H9 (cell line): ENCODE results near the gene RBM33. TPM values are rescaled to one million over a fixed set of nuclear protein-coding genes. Genes with fewer than 3 reads are reported as not detected.

Experiments
- DNase-seq: peaks from one replicate; pipeline ENCODE4 v3.0.0-alpha.2; 2017
- H2AFZ ChIP-seq: one replicate; pipeline ENCODE4 v1.6.1; 2013; ENCODE audit warnings: mild to moderate bottlenecking, low read length, control low read depth, moderate library complexity
- H2AK5ac ChIP-seq: 2 replicates; pipeline ENCODE4 v1.6.1; 2013; ENCODE audit warnings: low read length, control low read depth, mixed read lengths; ENCODE audit not compliant: insufficient read length
- H2BK120ac ChIP-seq: one replicate; pipeline ENCODE4 v1.6.1; 2013; ENCODE audit warnings: low read depth, mild to moderate bottlenecking, low read length, control low read depth, inconsistent platforms; ENCODE audit not compliant: poor library complexity, severe bottlenecking
- H2BK12ac ChIP-seq: 2 replicates; pipeline ENCODE4 v1.6.1; 2013; ENCODE audit warnings: low read length, control low read depth, mixed read lengths, low read depth; ENCODE audit not compliant: insufficient read length
- H2BK15ac ChIP-seq: 2 replicates; pipeline ENCODE4 v1.6.1; 2013; ENCODE audit warnings: low read depth, low read length, control low read depth
- H2BK20ac ChIP-seq: one replicate; pipeline ENCODE4 v1.6.1; 2013; ENCODE audit warnings: low read depth, mild to moderate bottlenecking, low read length, control low read depth, inconsistent platforms; ENCODE audit not compliant: poor library complexity, severe bottlenecking
- H2BK5ac ChIP-seq: 2 replicates; pipeline ENCODE4 v1.6.1; 2013; ENCODE audit warnings: low read length, control low read depth, mixed read lengths; ENCODE audit not compliant: insufficient read length
- H3K14ac ChIP-seq: 2 replicates; pipeline ENCODE4 v1.6.1; 2013; ENCODE audit warnings: low read length, control low read depth; ENCODE audit not compliant: insufficient read depth
- H3K18ac ChIP-seq: 2 replicates; pipeline ENCODE4 v1.6.1; 2013; ENCODE audit warnings: low read depth, mild to moderate bottlenecking, mixed read lengths, low read length, control low read depth; ENCODE audit not compliant: insufficient read length
- H3K23ac ChIP-seq: 2 replicates; pipeline ENCODE4 v1.6.1; 2013; ENCODE audit warnings: low read length, control low read depth, mixed read lengths, low read depth; ENCODE audit not compliant: insufficient read length
- H3K23me2 ChIP-seq: 2 replicates; pipeline ENCODE4 v1.6.1; 2013; ENCODE audit warnings: low read depth, mild to moderate bottlenecking, mixed read lengths, low read length, control low read depth; ENCODE audit not compliant: insufficient read length, poor library complexity, severe bottlenecking
- H3K27ac ChIP-seq: 2 replicates; pipeline ENCODE4 v1.5.1; 2013; ENCODE audit warnings: low read length, control low read depth, mixed read lengths, low read depth; ENCODE audit not compliant: insufficient read length
- H3K27me3 ChIP-seq: 2 replicates; pipeline ENCODE4 v1.6.1; 2013; ENCODE audit warnings: low read length, control low read depth, inconsistent platforms; ENCODE audit not compliant: insufficient read depth
- H3K4ac ChIP-seq: 2 replicates; pipeline ENCODE4 v1.6.1; 2013; ENCODE audit warnings: low read depth, mild to moderate bottlenecking, control low read depth, inconsistent platforms, low read length, moderate library complexity
- H3K4me1 ChIP-seq: 2 replicates; pipeline ENCODE4 v1.6.1; 2013; ENCODE audit warnings: low read length, control low read depth, inconsistent platforms; ENCODE audit not compliant: insufficient read depth
- H3K4me2 ChIP-seq: 2 replicates; pipeline ENCODE4 v1.6.1; 2013; ENCODE audit warnings: low read length, control low read depth, mixed read lengths; ENCODE audit not compliant: insufficient read length, insufficient read depth
- H3K56ac ChIP-seq: 2 replicates; pipeline ENCODE4 v1.6.1; 2013; ENCODE audit warnings: low read depth, mild to moderate bottlenecking, mixed read lengths, low read length, control low read depth; ENCODE audit not compliant: insufficient read length
- H3K79me1 ChIP-seq: 2 replicates; pipeline ENCODE4 v1.6.1; 2013; ENCODE audit warnings: low read depth, mild to moderate bottlenecking, moderate library complexity, low read length, control low read depth, inconsistent platforms; ENCODE audit not compliant: insufficient read depth, poor library complexity, severe bottlenecking
- H3K79me2 ChIP-seq: 2 replicates; pipeline ENCODE4 v1.6.1; 2013; ENCODE audit warnings: low read length, control low read depth, inconsistent platforms; ENCODE audit not compliant: insufficient read depth
- H3K9ac ChIP-seq: 2 replicates; pipeline ENCODE4 v1.6.1; 2013; ENCODE audit warnings: low read length, control low read depth, mixed read lengths; ENCODE audit not compliant: insufficient read length; ENCODE audit errors: extremely low read depth
- H3K9me3 ChIP-seq: one replicate; pipeline ENCODE4 v1.6.1; 2013; ENCODE audit warnings: low read depth, low read length, inconsistent platforms; ENCODE audit not compliant: control insufficient read depth
- H3T11ph ChIP-seq: one replicate; pipeline ENCODE4 v1.6.1; 2013; ENCODE audit warnings: mild to moderate bottlenecking, low read length, control low read depth, inconsistent platforms
- H4K20me1 ChIP-seq: one replicate; pipeline ENCODE4 v1.6.1; 2013; ENCODE audit not compliant: control insufficient read depth, insufficient read length, insufficient read depth
- H4K5ac ChIP-seq: 2 replicates; pipeline ENCODE4 v1.6.1; 2013; ENCODE audit warnings: low read depth, mild to moderate bottlenecking, mixed read lengths, low read length, control low read depth; ENCODE audit not compliant: insufficient read length
- H4K8ac ChIP-seq: replicated peaks from 2 replicates; pipeline ENCODE4 v1.6.1; 2013; ENCODE audit warnings: low read length, control low read depth, mixed read lengths, low read depth; ENCODE audit not compliant: insufficient read length
- H4K91ac ChIP-seq: 2 replicates; pipeline ENCODE4 v1.6.1; 2013; ENCODE audit warnings: low read depth, mild to moderate bottlenecking, moderate library complexity, mixed read lengths, low read length, control low read depth; ENCODE audit not compliant: insufficient read length
- H3K27ac Mint-ChIP-seq, 3 experiments: 2 replicates in 2 of 3; 3 replicates in 1 of 3; pipeline ENCODE4 v1.8.0; 2020 to 2021; ENCODE audit warnings: mixed read lengths in 3 of 3, mild to moderate bottlenecking in 1 of 3, moderate library complexity in 1 of 3
- H3K27me3 Mint-ChIP-seq: 2 replicates; pipeline ENCODE4 v1.8.0; 2021; ENCODE audit warnings: low read depth, mild to moderate bottlenecking, moderate library complexity, mixed read lengths
- H3K36me3 Mint-ChIP-seq, 3 experiments: 2 replicates in 2 of 3; 3 replicates in 1 of 3; pipeline ENCODE4 v1.8.0; 2020 to 2021; ENCODE audit warnings: low read depth in 3 of 3, mixed read lengths in 3 of 3; ENCODE audit not compliant: insufficient read depth in 1 of 3
- H3K4me1 Mint-ChIP-seq, 2 experiments: 2 replicates each; pipeline ENCODE4 v1.8.0; 2020; ENCODE audit warnings: mixed read lengths in 2 of 2
- H3K4me3 Mint-ChIP-seq, 2 experiments: 2 replicates in 1 of 2; 3 replicates in 1 of 2; pipeline ENCODE4 v1.8.0; 2020 to 2021; ENCODE audit warnings: mild to moderate bottlenecking in 2 of 2, mixed read lengths in 2 of 2, moderate library complexity in 1 of 2
- H3K9me3 Mint-ChIP-seq, 2 experiments: 2 replicates in 1 of 2; 3 replicates in 1 of 2; pipeline ENCODE4 v1.8.0; 2020; ENCODE audit warnings: mild to moderate bottlenecking in 2 of 2, mixed read lengths in 2 of 2, moderate library complexity in 1 of 2
- CTCF ChIP-seq: fragments of 200-600 bp; sonication (generic); conservative IDR thresholded peaks from 3 replicates; pipeline ENCODE4 v1.8.0; 2021; ENCODE audit warnings: antibody characterized with exemption, mild to moderate bottlenecking
- WGBS: extraction: QIAGEN DNeasy Blood & Tissue Kit; methylation state at CpG from one replicate; pipeline ENCODE4 v1.1.7; 2013; ENCODE audit warnings: missing lambda C conversion rate, low lambda C conversion rate, mixed read lengths; ENCODE audit not compliant: insufficient read length; ENCODE audit errors: extremely low coverage; 5-methylcytosine and 5-hydroxymethylcytosine counted together
- total RNA-seq: library from RNA; stranded (reverse); gene quantifications from 2 replicates; pipeline ENCODE4 v1.2.1, GENCODE V29; 2021

RBM33 gene
- total RNA-seq, 1 experiment from 2014 or later: 71.3 TPM

- no peak for DNase-seq
- no peaks in the 10 kb centered on the region; a peak in 1 of 7 replicates for H3K36me3 Mint-ChIP-seq
- H3K9me3 Mint-ChIP-seq: peaks cover 0 to 3% of the 10 kb centered on the region in 2 experiments; a peak in 3 of 5 replicates
- no peaks in the 10 kb centered on the region; the same call in 1 of the 2 replicates for H3K4me1 ChIP-seq
- H2BK15ac ChIP-seq: no peak overlapping the region
- H3T11ph ChIP-seq: no peak overlapping the region
- H2BK120ac ChIP-seq: no peak overlapping the region
- no peak overlapping the region for H3K27ac Mint-ChIP-seq
- no peaks in the 10 kb centered on the region for H4K20me1 ChIP-seq
- no peak overlapping the region for H3K18ac ChIP-seq
- no peak overlapping the region for H3K14ac ChIP-seq
- no peak overlapping the region for H3K9ac ChIP-seq
- H2BK5ac ChIP-seq: no peak overlapping the region
- H3K4me2 ChIP-seq: peak overlapping the region; percentile 6
- H3K23me2 ChIP-seq: peaks cover 14% of the 10 kb centered on the region
- no peak for TF ChIP-seq CTCF
- no peaks in the 10 kb centered on the region for H3K79me1 ChIP-seq
- H3K56ac ChIP-seq: no peak overlapping the region
- H2BK20ac ChIP-seq: no peak overlapping the region
- no peak overlapping the region for H4K5ac ChIP-seq
- no peaks in the 10 kb centered on the region for H3K9me3 ChIP-seq
- H3K4ac ChIP-seq: no peak overlapping the region
- no peak overlapping the region for H2BK12ac ChIP-seq
- no peak overlapping the region for H3K27ac ChIP-seq
- peaks cover 95% of the 10 kb centered on the region for H3K27me3 Mint-ChIP-seq
- H2AFZ ChIP-seq: no peak overlapping the region
- H4K8ac ChIP-seq: no peak overlapping the region
- H3K79me2 ChIP-seq: no peaks in the 10 kb centered on the region
- no CpG with 5 or more reads among the region's 69 CpGs for WGBS
- peak overlapping the region in 1 of 2 experiments; percentile 48; a peak in 1 of 5 replicates for H3K4me3 Mint-ChIP-seq
- H4K91ac ChIP-seq: no peak overlapping the region
- H3K23ac ChIP-seq: no peak overlapping the region
- H2AK5ac ChIP-seq: no peak overlapping the region
- H3K4me1 Mint-ChIP-seq: peaks cover 29 to 69% of the 10 kb centered on the region in 2 experiments
- peaks cover 94% of the 10 kb centered on the region for H3K27me3 ChIP-seq
These were observed 165.7 kb downstream of the RBM33 start for GRCh38 chr7:155809947-155810769.
